GM12878 (cell line): ENCODE results near the gene ALX4.

Source experiments
- BACH1 ChIP-seq: fragments of 450-650 bp; IDR thresholded peaks from 2 replicates; pipeline ENCODE4 v1.6.1; 2017; ENCODE audit warnings: mild to moderate bottlenecking, borderline replicate concordance
- CBX3 ChIP-seq: fragments of 200-600 bp; sonication (generic); IDR thresholded peaks from 2 replicates; pipeline ENCODE4 v1.6.1; 2016; ENCODE audit warnings: low read depth, borderline replicate concordance
- CTCF ChIP-seq, 3 experiments: IDR thresholded peaks in 2 of 3; conservative IDR thresholded peaks in 1 of 3; 2 replicates each; pipeline ENCODE4 v1.5.1; 2011; ENCODE audit warnings: low read depth in 3 of 3, low read length in 3 of 3, mild to moderate bottlenecking in 3 of 3, control low read depth in 2 of 3, moderate library complexity in 2 of 3, inconsistent platforms in 1 of 3, mixed read lengths in 1 of 3; ENCODE audit not compliant: control insufficient read depth in 2 of 3, insufficient read depth in 1 of 3; ENCODE audit errors: extremely low read depth in 1 of 3
- EGR1 ChIP-seq, 2 experiments: IDR thresholded peaks; 1 replicate in 1 of 2; 2 replicates in 1 of 2; pipeline ENCODE4 v1.6.1; 2011 to 2012; ENCODE audit warnings: low read depth in 2 of 2, low read length in 2 of 2, borderline replicate concordance in 1 of 2, mild to moderate bottlenecking in 1 of 2, moderate library complexity in 1 of 2
- FOS ChIP-seq: IDR thresholded peaks from 3 replicates; pipeline ENCODE4 v1.6.1; 2011; ENCODE audit warnings: borderline replicate concordance; ENCODE audit not compliant: insufficient read length; ENCODE audit errors: extremely low read depth
- JUND ChIP-seq: IDR thresholded peaks from 2 replicates; pipeline ENCODE4 v1.6.1; 2012; ENCODE audit warnings: low read depth, mild to moderate bottlenecking, low read length, improper control_type of control experiment, moderate library complexity
- KDM1A ChIP-seq: fragments of 200-600 bp; sonication (generic); IDR thresholded peaks from 2 replicates; pipeline ENCODE4 v1.6.1; 2016; ENCODE audit warnings: borderline replicate concordance
- MTA3 ChIP-seq: IDR thresholded peaks from 2 replicates; pipeline ENCODE4 v1.6.1; 2012; ENCODE audit warnings: low read length, inconsistent platforms, borderline replicate concordance
- POLR2A ChIP-seq: IDR thresholded peaks from 2 replicates; pipeline ENCODE4 v1.6.1; 2011; ENCODE audit warnings: low read depth, mild to moderate bottlenecking, low read length
- REST ChIP-seq: IDR thresholded peaks from 2 replicates; pipeline ENCODE4 v1.6.1; 2012; ENCODE audit warnings: mild to moderate bottlenecking, low read depth, low read length
- SMAD1 ChIP-seq: fragments of 450-650 bp; IDR thresholded peaks from 2 replicates; pipeline ENCODE4 v1.6.1; 2018; ENCODE audit warnings: mild to moderate bottlenecking, low read depth; ENCODE audit not compliant: partially characterized antibody
- SREBF1 ChIP-seq: IDR thresholded peaks from 2 replicates; pipeline ENCODE4 v1.6.1; 2012; ENCODE audit warnings: mild to moderate bottlenecking, low read length
- ZNF274 ChIP-seq: IDR thresholded peaks from one replicate; pipeline ENCODE4 v1.8.0; 2011; ENCODE audit not compliant: insufficient read length, insufficient read depth

- no peak for TF ChIP-seq POLR2A
- TF ChIP-seq CTCF (IDR thresholded peaks at IDR 0.05 in 2 of 3, conservative IDR thresholded peaks at IDR 0.05 in 1 of 3; ENCODE audit: control insufficient read depth in 2 of 3, extremely low read depth in 1 of 3, insufficient read depth in 1 of 3, low read depth in 3 of 3, low read length in 3 of 3), result no peak
- no peak for TF ChIP-seq SREBF1
- TF ChIP-seq ZNF274, result no peak
- no peak for TF ChIP-seq CBX3
- TF ChIP-seq JUND, result no peak
- TF ChIP-seq REST, result no peak
- TF ChIP-seq EGR1 (IDR thresholded peaks at IDR 0.05; ENCODE audit: borderline replicate concordance in 1 of 2, low read depth in 2 of 2, low read length in 2 of 2), result no peak
- no peak for TF ChIP-seq SMAD1
- TF ChIP-seq BACH1, result no peak
- no peak for TF ChIP-seq KDM1A
- no peak for TF ChIP-seq FOS
- no peak for TF ChIP-seq MTA3
These were observed 97.8 kb downstream of the ALX4 start for GRCh38 chr11:44212128-44212527.
